Measurements from ENCODE around the gene STAC3. TPM values are rescaled to one million over a fixed set of nuclear protein-coding genes. Genes with fewer than 3 reads are reported as not detected.

Gene STAC3
- total and polyA plus RNA-seq, 9 of the 15 experiments (the other 6 are each of a cell fraction or from before 2014, with no cell fraction given): 0.45 to 6.4 (median 3.3) TPM

GRCh38 chr12:57235017-57235727, 15.8 kb downstream of the STAC3 start:
- intact Hi-C loops (cut with micrococcal nuclease): no loop called here
- 46% methylated on average over 13 of the region's 26 CpGs for WGBS (ENCODE audit: insufficient coverage, low coverage, missing lambda C conversion rate)
- Histone ChIP-seq H3K4me3 (no peak overlapping the region), H2AFZ (ENCODE audit: low read depth, low read length) (no peak overlapping the region), H4K20me1 (replicated peaks; ENCODE audit: control insufficient read depth, insufficient read depth, low read length) (peaks cover 17% of the 10 kb centered on the region), H3K36me3 (ENCODE audit: control insufficient read depth, insufficient read depth, low read length) (peaks cover 53% of the 10 kb centered on the region; the same call in 2 of the 3 replicates), H3K4me1 (replicated peaks in 1 of 2; ENCODE audit: control insufficient read depth in 2 of 2, insufficient read depth in 2 of 2, low read length in 2 of 2) (peaks cover 45 to 82% of the 10 kb centered on the region in 2 experiments), H3K4me2 (ENCODE audit: insufficient read depth, low read length) (no peak overlapping the region; the same call in 1 of the 2 replicates), H3K9me1 (ENCODE audit: control insufficient read depth, insufficient read depth, low read length) (peaks cover 9% of the 10 kb centered on the region), H3K9ac (ENCODE audit: insufficient read depth in 1 of 2, low read depth in 2 of 2, low read length in 2 of 2) (peak overlapping the region in 1 of 2 experiments; percentile 79; a peak in 2 of 4 replicates), H3K9me3 (replicated peaks; ENCODE audit: control insufficient read depth, insufficient read depth, low read depth, low read length) (no peaks in the 10 kb centered on the region), H3K27ac (ENCODE audit: extremely low read depth, low read depth, low read length) (no peak overlapping the region), H3K79me2 (ENCODE audit: control insufficient read depth, insufficient read depth, low read length) (peaks cover 18% of the 10 kb centered on the region), H3K27me3 (ENCODE audit: control insufficient read depth in 2 of 2, insufficient read depth in 2 of 2, low read length in 2 of 2) (peaks cover 0 to 4% of the 10 kb centered on the region in 2 experiments; a peak in 1 of 5 replicates)
- POLR2A ChIA-PET: interaction anchor here (0.6 to 1.1 kb wide), 2 partner anchors 12 to 21 kb away, joined by 3 read pairs; no protein-coding TSS in a partner anchor
- in situ Hi-C loops (cut with MboI): no loop called here
- no TSS peak for BruUV-seq (replicated peaks)
- CTCF ChIA-PET (ENCODE audit: low intra/inter-chr PET ratio): interaction anchor here (0.7 to 6.6 kb wide), 2 partner anchors 22 to 1197 kb away, joined by 6 to 186 read pairs; partner anchors contain the start of gene NXPH4
- peak; percentile 64 for FAIRE-seq
- peak; percentile 69 to 81 (median 74) for DNase-seq (ENCODE audit: extremely low read depth in 1 of 4, low spot score in 3 of 4)
- peak; percentile 52 for ATAC-seq
- no peak for TF ChIP-seq TSHZ1 (CRISPR knock-in tag; IDR thresholded peaks at IDR 0.05)
- TF ChIP-seq TOE1 (IDR thresholded peaks at IDR 0.05; ENCODE audit: borderline replicate concordance): no peak
- TF ChIP-seq TOE1 (CRISPR knock-in tag; IDR thresholded peaks at IDR 0.05; ENCODE audit: borderline replicate concordance, low read depth): no peak
- TF ChIP-seq MTA1 (IDR thresholded peaks at IDR 0.05; ENCODE audit: borderline replicate concordance): no peak
- TF ChIP-seq TFAP4 (CRISPR knock-in tag; IDR thresholded peaks at IDR 0.05; ENCODE audit: borderline replicate concordance): peak; percentile 58; the same call in 1 of the 2 replicates
- peak; percentile 31; the same call in 1 of the 2 replicates for TF ChIP-seq MTA3 (IDR thresholded peaks at IDR 0.05; ENCODE audit: borderline replicate concordance)
- TF ChIP-seq CSDE1 (IDR thresholded peaks at IDR 0.05): no peak
- TF ChIP-seq ZNF197 (CRISPR knock-in tag; IDR thresholded peaks at IDR 0.05; ENCODE audit: low read depth): no peak
- TF ChIP-seq CC2D1A (IDR thresholded peaks at IDR 0.05): no peak
- TF ChIP-seq ZBTB33 (CRISPR knock-in tag; IDR thresholded peaks at IDR 0.05): peak; percentile 47; the same call in 1 of the 2 replicates
- TF ChIP-seq SMAD1 (IDR thresholded peaks at IDR 0.05; ENCODE audit: low read depth, low read length, partially characterized antibody): no peak
- TF ChIP-seq CBFA2T3 (IDR thresholded peaks at IDR 0.05): peak; percentile 22; the same call in 1 of the 2 replicates
